GM21360 (cell line): ENCODE data around the gene MUC5AC.
"Not testable (repeated sequence)": the region's sequence is repeated elsewhere in the genome, so short reads cannot be mapped to it uniquely, and the experiment has no call there.

Source experiments
- ATAC-seq: cut with Tn5 transposase; IDR thresholded peaks from one replicate; pipeline ENCODE4 v1.9.1; 2021; ENCODE audit warnings: mild to moderate bottlenecking, moderate library complexity; ENCODE audit not compliant: unreplicated experiment

MUC5AC gene

DNA sequence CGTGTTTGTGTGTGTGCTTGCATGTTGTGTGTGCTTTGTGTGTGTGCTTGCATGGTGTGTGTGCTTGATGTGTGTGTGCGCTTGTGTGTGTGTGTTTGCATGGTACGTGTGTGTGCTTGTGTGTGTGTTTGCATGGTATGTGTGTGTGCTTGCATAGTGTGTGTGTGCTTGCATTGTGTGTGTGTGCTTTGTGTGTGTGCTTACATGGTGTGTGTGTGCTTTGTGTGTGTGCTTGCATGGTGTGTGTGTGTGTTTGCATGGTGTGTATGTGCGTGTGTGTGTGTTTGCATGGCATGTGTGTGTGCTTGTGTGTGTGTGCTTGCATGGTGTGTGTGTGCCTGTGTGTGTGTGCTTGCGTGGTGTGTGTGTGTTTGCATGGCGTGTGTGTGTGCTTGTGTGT, 10.0 kb upstream of the MUC5AC start:
- ATAC-seq = no peak

DNA sequence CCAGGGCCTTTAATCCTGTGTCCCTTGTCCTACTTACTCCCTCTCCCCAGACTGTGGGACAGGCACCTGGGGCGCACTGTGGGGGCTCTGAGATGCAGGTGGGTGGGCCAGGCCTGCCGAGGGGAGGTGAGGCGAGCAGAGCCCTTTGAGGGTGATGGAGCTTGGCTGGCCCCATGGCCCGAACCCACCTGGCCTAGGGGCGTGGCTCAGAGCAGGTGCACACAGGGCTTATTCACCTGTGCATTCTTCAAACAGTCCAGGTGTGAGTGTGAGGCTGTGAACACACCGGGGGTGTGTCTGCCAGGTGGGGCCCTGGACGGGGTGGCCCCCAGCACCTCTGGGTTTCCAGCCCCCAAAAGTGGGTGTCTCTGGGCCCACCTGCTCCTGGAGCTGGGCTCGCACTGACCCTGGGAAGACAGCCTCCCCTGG, 9.0 kb upstream of the MUC5AC start:
- no peak for ATAC-seq

DNA sequence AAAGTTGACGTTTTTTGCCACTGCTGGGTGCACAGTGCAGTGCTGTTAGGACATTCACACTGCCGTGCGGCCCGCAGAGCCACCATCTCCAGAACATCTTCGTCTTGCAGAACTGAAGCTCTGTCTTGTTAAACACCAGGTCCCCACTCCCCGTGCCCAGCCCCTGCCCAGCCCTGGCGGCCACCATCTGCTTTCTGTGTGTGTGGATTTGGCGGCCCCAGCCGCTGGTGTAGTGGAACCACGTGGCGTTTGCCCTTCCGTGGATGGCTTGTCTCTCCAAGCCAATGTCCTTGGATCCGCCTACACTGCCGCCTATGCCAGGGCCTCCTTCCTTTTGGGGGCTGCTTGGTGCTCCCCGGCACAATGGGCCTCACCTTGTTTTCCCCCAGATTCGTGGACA, 8.2 kb upstream of the MUC5AC start:
- no peak for ATAC-seq

DNA sequence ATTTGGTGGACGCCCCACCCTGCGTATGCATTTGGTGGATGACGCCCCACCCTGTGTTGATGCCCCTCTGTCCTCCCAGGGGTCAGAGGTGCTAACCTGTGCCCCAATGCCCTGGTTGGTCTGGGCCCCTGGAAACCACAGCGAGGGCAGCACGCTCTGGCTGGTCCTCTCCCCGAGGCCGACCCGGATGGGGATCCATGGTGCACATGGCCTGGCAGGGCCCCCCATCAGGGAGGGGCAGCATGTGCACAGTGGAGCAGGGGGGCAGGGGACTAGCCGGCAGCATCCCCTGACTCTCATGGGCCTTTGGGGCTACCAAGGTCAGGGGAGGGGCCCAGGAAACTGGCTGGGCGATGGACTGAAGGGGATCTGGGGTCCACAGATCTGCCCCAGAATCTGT, 7.6 kb upstream of the MUC5AC start:
- no peak for ATAC-seq

DNA sequence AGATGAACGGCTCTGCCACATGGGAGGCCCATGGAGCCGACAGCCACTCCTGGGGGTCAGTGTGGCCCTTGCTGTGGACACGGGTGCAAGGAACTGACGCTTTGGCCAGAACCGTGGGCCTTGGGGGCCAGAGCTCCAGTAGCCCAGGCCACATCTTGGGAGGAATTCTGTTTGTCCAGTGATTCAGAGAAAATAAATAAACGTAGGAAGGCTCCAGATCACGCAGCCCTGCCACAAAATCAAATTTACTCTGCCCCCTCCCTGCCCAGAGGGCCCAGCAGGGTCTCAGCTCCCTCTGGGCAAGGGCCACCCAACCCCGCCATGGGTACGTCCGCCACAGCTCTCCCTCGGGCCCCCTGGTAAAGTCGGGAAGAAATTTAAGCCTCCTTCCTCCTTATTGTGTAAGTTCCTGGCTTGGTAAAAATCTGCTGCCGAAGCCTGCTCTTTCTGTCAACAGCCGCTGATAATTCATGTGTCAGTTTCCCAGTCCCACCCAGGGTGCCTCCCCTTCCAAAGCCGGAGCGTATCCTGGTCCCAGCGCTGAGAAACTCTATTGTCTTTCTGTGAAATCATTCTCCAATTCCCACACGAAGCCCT, 6.9 kb upstream of the MUC5AC start:
- no peak for ATAC-seq

DNA sequence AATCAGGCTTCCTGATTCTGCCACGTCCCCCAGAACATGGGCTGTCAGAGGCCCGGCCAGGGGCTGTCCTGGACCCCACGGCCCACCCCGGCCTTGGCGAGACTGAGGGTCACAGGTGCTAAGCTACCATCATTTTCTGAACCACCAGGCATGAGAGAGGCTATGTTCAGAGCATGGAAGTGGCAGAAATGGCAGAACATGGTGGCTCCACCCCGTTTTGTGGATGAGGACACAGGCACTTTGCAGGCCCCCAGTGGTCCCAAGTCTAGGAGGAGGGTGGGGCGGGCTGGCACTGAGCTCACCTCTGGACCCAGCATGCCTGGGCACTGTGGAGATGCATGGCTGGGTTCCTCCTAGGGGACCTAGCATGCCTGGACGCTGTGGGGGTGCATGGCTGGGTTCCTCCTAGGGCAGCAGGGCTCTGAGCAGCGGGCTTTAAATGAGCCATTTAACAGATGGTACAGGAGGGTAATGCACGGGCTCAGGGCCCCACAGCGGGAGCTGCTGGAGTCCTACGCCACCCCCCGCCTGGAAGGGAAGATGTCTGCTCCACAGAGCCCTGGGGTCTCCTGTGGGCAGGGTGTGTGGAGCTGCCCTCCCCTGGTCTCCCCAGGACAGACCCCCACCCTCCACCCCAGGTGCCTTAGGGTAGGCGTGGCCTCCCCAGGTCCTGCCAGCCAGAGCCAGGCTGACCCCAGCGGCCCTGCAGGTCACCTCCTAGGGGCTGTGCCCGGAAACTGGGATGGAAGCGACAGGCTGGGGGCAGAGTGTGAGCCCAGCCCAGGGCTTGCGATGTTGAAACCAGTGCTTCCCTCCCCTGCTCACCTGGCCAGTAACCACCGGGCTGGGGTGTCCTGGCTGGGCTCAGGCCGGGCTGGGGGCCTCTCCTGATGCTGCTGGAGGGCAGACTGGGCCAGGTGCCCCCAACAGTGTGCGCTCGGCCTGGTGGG, 6.1 kb upstream of the MUC5AC start:
- no peak for ATAC-seq

DNA sequence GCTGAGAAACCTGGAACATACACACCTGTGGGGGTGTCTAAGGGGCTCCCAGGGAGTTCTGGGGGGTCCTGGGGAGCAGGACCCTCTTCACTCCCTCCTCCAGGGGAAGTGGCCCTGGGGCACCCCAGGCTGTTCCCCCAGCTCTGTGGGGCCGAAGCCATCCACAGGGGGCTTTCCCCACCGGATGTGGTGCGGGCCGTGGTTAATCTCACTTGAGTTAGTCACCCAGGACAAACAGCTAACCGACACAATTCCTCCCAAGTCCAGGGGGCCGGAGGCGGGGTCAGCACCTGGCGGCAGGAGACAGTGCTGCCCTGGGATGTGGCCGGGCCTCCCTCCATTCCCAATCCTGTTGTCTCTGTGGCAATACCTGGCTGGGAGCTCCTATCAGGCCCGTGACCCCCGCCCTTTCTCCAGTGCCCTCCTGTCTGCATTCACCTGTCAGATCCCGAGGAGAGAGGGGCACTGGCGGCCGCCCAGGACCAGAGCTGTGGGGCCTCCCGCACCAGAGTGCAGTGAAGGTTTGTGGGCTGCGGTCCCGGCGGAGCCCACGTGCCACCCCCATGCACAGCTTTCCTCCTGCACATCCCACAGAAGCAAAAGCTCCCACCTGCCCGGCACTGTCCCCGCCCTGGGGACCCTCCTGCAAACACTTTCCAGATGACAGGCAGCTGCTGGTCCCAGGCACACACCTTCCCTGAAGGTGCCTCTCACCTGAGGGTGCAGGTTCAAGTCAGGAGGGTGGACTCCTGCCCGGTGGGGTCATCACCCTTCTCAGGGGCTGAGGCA, 5.2 kb upstream of the MUC5AC start:
- no peak for ATAC-seq

DNA sequence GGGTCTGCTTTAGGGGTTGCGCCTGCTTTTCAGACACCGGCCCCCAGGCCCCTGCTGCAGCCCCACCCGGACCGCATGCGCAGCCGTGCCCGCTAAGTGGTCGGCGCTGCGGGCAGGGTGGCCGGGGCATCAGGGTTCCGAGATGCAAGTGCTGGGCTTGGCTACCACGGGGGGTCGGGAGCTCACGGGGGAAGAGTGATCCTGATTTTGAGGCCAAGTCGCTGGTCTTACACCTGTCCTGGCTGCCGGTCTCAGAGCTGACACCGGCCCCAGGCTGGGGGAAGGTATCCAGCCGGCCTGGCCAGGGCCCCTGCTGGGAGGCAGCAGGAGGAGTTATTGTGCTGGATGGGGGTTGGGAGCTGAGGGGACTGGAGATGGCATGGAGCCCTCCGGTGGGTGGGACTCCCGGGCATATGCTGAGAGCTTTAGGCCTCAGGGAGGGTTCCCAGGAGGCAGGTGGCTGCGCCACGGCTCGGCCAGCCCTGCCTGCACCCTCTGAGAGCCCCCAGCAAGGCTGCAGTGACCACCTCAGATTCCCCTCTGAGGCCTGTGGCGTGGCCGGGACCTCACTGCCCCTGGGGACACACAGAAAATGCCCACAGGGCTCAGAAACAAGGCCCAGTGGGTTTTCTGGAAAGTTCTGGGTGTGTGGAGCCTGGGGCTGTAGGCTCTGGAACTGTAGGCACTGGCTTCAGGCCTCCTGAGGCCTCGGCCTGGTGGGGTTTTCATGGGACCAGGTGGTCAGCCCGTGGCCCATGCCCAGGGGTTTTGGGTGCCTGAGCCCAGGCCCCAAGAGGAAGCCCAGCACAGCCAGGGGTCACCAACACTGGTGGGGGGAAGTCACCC, 4.4 kb upstream of the MUC5AC start:
- no peak for ATAC-seq

DNA sequence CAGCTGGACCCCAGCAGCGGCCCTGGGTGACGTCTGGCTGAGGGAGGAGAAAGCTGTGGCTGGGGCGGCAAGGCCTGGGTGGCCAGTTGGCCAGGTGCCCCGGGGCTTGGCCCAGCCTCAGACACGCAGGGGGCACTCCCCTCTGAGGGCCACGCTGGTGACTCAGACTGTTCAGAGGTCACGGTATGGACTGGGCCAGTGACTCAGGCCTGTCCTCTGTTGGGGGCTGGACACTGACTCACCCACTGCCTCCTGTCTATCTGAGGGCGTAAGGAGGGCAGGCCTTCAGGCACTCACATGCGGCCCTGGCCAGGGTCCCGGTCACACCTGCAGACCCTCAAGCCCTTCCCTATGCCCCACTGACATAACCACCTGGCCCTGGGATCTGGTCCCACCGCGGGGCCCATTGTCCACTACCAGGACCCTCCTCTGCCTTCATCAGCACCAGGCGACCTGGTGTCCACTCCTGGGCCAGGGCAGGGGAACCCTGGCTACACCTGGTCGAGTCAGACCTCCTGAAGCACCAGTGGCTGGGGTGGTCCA, 3.7 kb upstream of the MUC5AC start:
- no peak for ATAC-seq

DNA sequence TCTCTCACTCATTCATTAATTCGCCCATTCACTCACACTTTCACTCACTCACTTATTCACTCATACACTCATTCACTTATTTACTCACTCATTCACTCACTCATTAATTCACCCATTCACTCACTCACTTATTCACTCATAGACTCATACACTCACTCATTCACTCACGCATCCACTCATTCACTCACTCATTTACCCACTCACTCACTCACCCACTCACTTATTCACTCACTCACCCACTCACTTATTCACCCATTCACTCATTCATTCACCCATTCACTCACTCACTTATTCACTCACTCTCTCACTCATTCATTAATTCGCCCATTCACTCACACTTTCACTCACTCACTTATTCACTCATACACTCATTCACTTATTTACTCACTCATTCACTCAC, 3.1 kb upstream of the MUC5AC start:
- ATAC-seq = not testable (repeated sequence)

DNA sequence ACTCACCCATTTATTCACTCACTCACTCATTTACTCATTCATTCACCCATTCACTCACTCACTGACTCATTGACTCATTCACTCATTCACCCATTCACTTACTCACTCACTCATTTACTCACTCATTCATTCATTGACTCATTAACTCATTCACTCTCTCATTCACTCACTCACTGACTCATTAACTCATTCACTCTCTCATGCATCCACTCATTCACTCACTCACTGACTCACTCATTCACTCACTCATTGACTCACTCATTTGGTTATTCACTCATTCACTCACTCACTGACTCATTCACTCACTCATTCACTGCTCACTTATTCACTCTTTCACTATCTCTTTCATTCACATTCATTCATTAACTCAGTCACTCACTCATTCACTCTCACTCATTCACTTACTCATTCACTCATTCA, 2.5 kb upstream of the MUC5AC start:
- no peak for ATAC-seq

DNA sequence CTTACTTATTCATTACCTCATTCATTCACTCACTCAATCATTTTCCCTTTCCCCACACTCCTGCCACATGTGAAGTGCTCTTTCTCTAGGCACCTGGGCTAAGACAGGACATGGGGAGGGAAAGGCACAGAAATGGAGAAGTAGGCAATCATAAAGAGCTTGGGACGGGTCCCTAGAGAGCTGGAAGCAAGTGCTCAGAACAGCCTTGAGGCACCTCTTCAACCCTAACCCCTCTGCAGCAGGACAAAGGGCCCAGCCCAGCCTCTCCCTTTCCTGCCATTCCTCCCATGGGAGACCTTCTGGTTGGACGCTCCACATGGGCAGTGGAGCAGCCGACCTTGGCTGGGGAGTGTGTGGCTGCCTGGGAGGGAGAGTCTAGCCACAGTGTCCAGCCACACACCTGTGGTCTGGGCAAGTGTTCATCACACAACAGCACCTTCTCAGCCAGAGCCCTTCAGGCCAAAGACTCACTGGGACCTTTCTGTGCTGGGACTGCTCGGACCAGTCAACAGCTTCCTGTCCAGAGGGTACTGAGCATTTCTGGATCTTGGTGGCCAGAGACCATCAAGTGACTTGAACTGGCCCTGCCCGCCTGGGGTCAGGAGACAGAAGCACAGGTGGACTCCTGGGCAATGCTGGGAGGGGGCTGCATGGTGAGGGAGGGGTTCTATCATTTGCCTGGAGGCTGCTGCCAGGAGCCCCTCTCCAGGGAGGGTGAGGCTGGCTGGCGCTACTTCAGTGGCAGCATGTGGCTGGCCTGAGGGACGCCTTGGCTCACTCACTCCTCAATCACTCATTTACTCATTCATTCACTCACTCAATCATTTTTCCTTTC, 1.0 kb upstream of the MUC5AC start:
- ATAC-seq = no peak

DNA sequence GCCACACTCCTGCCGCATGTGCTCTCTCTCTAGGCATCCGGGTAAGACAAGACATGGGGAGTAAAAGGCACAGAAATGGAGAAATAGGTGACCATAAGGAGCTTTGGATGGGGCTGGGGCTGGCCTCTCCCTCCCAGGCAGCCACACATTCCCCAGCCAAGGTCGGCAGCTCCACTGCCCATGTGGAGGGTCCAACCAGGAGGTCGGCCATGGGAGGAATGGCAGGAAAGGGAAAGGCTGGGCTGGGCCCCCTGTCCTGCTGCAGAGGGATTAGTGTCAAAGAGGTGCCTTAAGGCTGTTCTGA, 460 bp upstream of the MUC5AC start:
- ATAC-seq = no peak

DNA sequence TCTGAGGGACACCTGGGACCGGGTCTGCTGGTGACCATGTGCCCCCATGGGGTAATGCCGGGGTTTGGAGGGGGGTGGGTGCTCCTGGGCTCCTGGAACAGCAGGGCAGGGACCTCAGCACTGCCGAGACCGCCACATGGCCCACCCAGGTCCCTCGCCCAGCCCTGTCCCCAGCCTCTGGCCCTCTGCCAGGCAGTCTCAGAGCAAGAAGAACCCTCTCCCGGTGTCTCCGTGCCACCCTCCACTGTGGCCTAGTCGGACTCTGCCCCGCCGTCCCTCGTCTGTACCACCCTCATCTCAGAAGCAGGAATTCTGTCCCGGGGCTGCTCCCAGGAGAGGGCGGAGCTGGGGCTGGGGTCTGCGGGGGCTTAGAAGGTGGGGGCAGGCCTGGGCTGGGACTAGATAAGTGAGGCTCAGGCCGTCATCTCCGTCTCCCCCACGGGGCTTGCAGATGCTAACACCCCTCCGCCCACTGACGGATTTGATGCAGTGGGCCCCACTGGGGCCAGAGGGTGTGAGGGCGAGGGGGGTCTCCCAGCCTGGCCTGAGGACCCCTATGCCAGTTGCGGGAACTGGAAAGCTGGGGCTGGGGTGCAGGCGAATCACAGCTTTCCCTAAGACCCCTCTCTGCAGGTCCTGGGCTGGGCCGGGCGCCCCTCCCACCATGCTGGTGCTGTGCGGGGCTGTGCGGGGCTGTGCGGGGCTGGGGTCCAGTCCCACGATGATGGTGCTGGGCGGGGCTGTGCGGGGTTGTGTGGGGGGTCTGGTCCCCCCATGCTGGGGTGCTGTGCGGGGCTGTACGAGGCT, 1.1 kb downstream of the MUC5AC start:
- no peak for ATAC-seq

DNA sequence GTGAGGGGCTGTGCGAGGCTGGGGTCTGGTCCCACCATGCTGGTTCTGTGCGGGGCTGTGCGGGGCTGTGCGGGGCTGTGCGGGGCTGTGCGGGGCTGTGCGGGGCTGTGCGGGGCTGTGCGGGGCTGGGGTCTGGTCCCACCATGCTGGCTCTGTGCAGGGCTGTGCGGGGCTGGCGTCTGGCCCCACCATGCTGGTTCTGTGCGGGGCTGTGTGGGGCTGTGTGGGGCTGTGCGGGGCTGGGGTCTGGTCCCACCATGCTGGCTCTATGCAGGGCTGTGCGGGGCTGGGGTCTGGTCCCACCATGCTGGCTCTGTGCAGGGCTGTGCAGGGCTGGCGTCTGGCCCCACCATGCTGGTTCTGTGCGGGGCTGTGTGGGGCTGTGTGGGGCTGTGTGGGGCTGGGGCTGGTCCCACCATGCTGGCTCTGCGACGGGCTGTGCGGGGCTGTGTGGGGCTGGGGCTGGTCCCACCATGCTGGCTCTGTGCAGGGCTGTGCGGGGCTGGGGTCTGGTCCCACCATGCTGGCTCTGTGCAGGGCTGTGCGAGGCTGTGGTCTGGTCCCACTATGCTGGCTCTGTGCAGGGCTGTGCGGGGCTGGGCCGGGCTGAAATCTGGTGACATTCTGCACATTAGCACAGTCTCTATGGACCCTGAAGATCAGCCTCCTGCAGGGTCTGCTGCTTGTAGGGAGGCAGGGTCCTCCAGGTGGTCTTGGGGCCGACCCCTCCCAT, 1.9 kb downstream of the MUC5AC start:
- not testable (repeated sequence) for ATAC-seq

DNA sequence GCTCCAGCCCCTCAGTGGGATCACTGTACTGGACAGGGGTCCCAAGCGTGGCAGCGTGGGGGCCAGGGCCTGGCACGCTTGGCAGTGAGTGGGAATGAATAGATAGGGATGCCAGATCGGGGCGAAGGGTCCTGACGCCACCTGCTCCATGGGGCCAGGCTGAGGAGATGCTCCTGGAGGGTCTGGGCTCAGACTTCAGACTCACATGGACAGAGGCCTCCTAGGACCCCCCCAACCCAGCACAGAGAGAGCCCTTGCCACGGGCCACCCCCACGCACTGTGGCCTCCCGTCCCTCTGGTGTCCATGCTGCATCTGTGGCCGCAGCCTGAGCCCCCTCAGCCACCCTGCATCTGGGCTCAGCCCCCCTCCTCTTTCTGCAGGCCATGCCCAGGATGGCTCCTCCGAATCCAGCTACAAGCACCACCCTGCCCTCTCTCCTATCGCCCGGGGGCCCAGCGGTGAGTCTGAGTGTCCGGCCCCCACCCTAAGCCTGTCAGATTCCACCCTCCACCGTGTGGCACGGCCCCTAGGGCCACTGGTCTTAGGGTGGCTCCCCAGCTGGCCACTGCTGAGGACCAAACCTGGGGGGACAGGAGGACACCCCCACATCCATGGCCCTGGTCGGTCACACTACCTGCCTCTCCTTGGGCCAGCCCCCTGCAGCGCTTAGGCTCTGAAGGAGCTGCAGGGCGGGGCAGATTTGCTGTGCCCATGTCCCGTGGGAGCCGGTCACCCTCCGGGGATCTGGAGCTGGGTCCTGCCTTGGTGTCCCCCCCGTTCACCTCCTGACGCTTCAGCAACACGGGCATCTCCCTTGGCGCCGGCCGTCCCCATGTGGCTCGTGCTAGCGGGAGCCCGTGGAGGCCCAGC, 2.7 kb downstream of the MUC5AC start:
- no peak for ATAC-seq

DNA sequence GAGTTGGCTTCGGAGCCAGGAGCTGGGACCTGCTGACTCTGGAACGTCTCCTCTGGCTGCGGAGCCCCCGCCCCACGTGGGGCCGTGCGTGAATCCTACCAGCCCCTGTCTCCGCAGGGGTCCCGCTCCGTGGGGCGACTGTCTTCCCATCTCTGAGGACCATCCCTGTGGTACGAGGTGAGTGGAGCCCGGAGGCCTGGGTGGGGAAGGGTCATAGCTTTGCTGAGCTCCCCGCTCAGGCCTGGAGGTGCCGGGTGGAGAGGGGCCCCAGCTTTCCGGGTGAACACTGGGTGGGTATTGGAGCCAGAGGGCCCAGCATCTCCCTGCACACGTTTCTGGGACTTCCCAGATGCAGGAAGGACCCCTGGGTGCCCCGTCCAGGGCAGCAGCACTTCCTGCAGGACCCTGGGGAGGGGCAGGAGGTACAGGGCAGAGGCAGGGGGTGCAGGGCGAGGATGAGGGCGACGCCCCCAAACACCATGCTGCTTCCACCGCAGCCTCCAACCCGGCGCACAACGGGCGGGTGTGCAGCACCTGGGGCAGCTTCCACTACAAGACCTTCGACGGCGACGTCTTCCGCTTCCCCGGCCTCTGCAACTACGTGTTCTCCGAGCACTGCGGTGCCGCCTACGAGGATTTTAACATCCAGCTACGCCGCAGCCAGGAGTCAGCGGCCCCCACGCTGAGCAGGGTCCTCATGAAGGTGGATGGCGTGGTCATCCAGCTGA, 3.8 kb downstream of the MUC5AC start:
- no peak for ATAC-seq
